Activated CD4-positive, alpha-beta T cell treated with anti-CD3 and anti-CD28 coated beads for 36 hours (primary cell): ENCODE results near the gene AHSA1. TPM values are rescaled to one million over a fixed set of nuclear protein-coding genes. Genes with fewer than 3 reads are reported as not detected.

ENCODE experiments used
- ATAC-seq: fragments of 200-7000 bp; cut with Tn5 transposase; one replicate; pipeline ENCODE4 v1.10.0; 2021; ENCODE audit warnings: mild to moderate bottlenecking, moderate library complexity
- CTCF ChIA-PET: fragments of 350-600 bp; sonication (Branson Sonifier 250); formaldehyde crosslinking; loops from one replicate; lab custom pipeline; 2021; ENCODE audit warnings: antibody characterized with exemption; lab: Charles Lee
- POLR2A ChIA-PET: fragments of 350-600 bp; sonication (Branson Sonifier 250); formaldehyde crosslinking; loops from one replicate; lab custom pipeline; 2021; ENCODE audit warnings: antibody characterized with exemption, inconsistent platforms; lab: Charles Lee
- DNase-seq: peaks from one replicate; pipeline ENCODE4 v3.0.0-alpha.2; 2020
- H3K27ac Mint-ChIP-seq: one replicate; pipeline ENCODE4 v1.8.0; 2021; ENCODE audit warnings: mixed read lengths
- H3K27me3 Mint-ChIP-seq: one replicate; pipeline ENCODE4 v1.8.0; 2021; ENCODE audit warnings: mixed read lengths
- H3K36me3 Mint-ChIP-seq: one replicate; pipeline ENCODE4 v1.8.0; 2021; ENCODE audit warnings: low read depth, mixed read lengths
- H3K4me1 Mint-ChIP-seq: one replicate; pipeline ENCODE4 v1.8.0; 2021; ENCODE audit warnings: mixed read lengths
- H3K4me3 Mint-ChIP-seq: one replicate; pipeline ENCODE4 v1.8.0; 2021; ENCODE audit warnings: mild to moderate bottlenecking, moderate library complexity, mixed read lengths
- H3K9me3 Mint-ChIP-seq: one replicate; pipeline ENCODE4 v1.8.0; 2021; ENCODE audit warnings: low read depth, mixed read lengths
- intact Hi-C, 2 experiments: fragments of 100-400 bp; cut with DNase I in 1 of 2; cut with micrococcal nuclease in 1 of 2; formaldehyde crosslinking; loops; one replicate each; pipeline versions ENCODE4 v1.14.2 to v1.15.1; 2022 to 2024; cut with DNase I, micrococcal nuclease
- total RNA-seq, 2 experiments: library from RNA; stranded (reverse); gene quantifications; one replicate each; pipeline ENCODE4 v1.2.3, GENCODE V29; 2021

Gene AHSA1
- total RNA-seq, 2 experiments from 2014 or later, result 318 to 348 TPM

DNA sequence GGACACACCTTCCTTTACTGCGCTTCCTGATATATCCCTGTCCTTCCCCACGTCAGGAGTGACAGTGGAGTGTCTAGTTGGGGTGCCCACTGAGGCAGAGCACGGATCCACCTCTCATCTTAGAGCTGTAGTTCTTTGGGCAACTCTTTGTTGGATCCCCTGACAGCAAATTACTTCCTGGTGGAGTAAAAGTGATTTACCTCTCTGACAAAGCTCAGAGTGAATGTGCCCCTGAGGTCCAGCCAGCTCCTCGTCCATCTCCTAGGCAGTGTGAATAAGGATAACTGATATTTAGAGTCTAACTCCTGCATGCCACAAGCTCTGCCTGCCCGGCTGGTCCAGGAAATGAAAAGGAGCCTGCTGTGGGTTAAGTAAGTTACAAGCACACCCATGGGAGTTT, 16.0 kb downstream of the AHSA1 start:
- no peak for ATAC-seq
- Mint-ChIP-seq H3K27me3 (no peaks in the 10 kb centered on the region), H3K4me3 (no peak overlapping the region), H3K27ac (no peak overlapping the region), H3K9me3 (no peaks in the 10 kb centered on the region), H3K36me3 (peaks cover 7% of the 10 kb centered on the region), H3K4me1 (no peaks in the 10 kb centered on the region)
- POLR2A ChIA-PET, result no interaction called here
- DNase-seq, result no peak
- CTCF ChIA-PET, result interaction anchor here (2.5 kb wide), 1 partner anchor 15 kb away, joined by 9 read pairs; no protein-coding TSS in a partner anchor
- intact Hi-C loops, result no loop called here

DNA sequence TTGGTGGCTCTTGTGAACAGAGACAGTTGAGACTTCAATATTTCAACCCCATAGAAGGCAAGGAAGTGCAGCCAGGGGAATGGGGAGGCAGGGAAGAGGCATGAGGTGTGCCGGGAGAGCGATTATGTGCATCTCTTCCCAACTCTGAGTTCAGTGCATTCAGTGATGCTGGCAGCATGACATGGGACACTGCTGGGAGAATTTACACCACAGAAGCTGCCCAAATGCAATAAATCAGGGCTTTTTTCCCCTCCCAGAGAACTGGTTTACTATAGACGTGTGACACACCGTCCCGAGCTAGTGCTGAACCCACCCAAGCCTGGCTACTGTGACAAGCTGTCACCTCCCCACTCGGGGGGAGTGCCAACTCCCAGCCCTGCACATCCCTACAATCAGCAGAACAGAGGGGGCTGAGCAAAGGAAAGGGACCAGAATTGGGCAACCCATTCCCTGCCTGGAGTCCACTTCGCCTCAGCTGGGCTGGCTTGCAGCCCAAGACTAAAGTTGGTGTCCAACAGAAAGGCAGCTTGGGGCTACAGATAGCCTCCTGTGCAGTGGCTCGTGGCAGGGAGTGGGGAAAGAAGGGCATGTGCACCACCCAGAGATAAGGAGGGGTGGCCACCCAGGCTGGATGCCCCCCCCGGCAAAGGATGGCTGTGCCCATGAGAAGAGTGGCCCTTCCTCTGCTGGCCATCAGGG, 16.7 kb downstream of the AHSA1 start:
- Mint-ChIP-seq H3K36me3 (peaks cover 2% of the 10 kb centered on the region), H3K9me3 (no peaks in the 10 kb centered on the region), H3K27ac (no peak overlapping the region), H3K4me1 (no peaks in the 10 kb centered on the region), H3K4me3 (no peak overlapping the region), H3K27me3 (no peaks in the 10 kb centered on the region)
- POLR2A ChIA-PET, result no interaction called here
- CTCF ChIA-PET, result interaction anchor here (2.5 kb wide), 1 partner anchor 15 kb away, joined by 9 read pairs; no protein-coding TSS in a partner anchor
- no peak for DNase-seq
- no peak for ATAC-seq
- intact Hi-C loops, result no loop called here

DNA sequence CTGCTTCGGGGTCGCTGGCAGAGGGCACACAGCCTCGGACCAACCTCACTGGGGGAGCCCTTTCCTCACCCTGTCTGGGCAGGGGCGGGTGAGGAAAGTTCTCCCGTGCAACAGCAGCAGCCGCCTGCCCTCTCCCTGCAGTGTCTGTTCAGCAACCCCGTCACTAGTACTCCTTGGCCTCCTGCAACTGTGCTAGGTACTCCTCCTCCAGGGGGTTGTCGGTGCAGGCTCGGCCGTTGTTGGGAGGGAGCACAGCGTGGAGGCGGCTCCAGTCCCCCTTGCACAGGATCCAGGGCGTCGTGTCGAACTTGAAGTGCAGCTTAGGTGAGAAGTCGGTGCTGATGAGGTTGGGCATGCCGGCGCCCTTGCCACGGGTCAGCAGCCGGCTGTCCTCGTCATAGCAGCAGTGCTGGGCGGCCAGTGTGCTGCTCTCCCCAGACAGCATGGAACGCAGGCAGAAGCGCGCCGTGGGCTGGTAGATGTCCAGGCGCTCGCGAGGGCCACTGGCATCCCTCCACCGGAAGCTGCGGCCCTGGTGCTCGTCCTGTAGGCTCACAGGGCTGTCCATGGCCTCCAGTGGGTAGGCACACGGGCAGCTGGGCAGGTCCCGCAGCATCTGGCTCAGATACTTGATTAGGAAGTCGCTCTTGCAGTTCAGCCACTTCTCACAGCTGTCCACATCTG, 17.7 kb downstream of the AHSA1 start:
- Mint-ChIP-seq H3K4me1 (no peaks in the 10 kb centered on the region), H3K9me3 (no peaks in the 10 kb centered on the region), H3K4me3 (no peak overlapping the region), H3K27ac (no peak overlapping the region), H3K27me3 (no peaks in the 10 kb centered on the region), H3K36me3 (no peaks in the 10 kb centered on the region)
- POLR2A ChIA-PET, result no interaction called here
- DNase-seq (no peak), ATAC-seq (no peak)
- CTCF ChIA-PET, result interaction anchor here (0.6 to 2.5 kb wide), 2 partner anchors 16 to 18 kb away, joined by 4 to 9 read pairs; partner anchors contain the start of gene VIPAS39
- intact Hi-C loops, result no loop called here

DNA sequence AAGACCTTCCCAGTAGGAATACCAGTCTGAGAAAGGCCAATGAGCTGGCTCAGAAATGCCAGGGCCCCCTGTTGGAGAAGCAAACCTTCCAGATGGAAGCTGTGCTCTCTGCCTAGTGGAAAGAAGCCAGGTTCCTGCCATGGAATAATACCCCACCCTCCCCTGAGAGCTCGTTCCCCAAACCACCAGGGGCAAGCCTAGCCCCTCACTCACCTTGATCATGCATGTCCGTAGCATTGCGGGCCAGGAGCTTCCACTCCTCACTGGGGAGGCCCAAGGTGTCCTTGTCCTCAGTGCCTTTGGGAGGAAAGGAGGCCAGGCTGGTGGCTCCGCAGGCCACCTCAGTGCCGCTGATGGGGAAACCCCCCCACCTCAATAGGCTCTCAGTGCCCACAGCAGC, 20.1 kb downstream of the AHSA1 start:
- intact Hi-C loops, result no loop called here
- CTCF ChIA-PET, result no interaction called here
- ATAC-seq (no peak), DNase-seq (no peak)
- POLR2A ChIA-PET, result interaction anchor here (0.6 kb wide), 1 partner anchor 14 kb away, joined by 9 read pairs; no protein-coding TSS in a partner anchor
- Mint-ChIP-seq H3K4me3 (no peak overlapping the region), H3K27me3 (no peaks in the 10 kb centered on the region), H3K36me3 (no peaks in the 10 kb centered on the region), H3K4me1 (no peaks in the 10 kb centered on the region), H3K9me3 (no peaks in the 10 kb centered on the region), H3K27ac (no peak overlapping the region)

DNA sequence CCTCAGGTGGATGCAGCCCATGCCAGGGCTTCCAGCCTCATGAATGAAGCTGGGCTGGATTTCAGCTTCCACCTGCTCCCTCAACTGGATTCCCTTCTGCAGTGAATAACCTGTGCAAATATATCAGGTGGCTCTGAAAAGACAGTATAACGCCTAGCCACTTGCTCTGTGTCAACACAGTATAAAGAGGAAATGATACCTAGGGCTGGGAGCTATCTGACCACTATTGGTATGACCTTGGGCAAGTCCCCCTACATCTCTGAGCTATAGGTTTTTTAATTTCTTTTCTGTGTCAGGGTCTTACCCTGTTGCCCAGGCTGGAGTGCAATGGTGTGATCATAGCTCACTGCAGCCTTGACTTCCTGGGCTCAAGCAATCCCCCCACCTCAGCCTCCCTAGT, 20.9 kb downstream of the AHSA1 start:
- Mint-ChIP-seq H3K27ac (no peak overlapping the region), H3K4me3 (no peak overlapping the region), H3K9me3 (no peaks in the 10 kb centered on the region), H3K36me3 (no peaks in the 10 kb centered on the region), H3K27me3 (no peaks in the 10 kb centered on the region), H3K4me1 (no peaks in the 10 kb centered on the region)
- ChIA-PET POLR2A (no interaction called here), CTCF (no interaction called here)
- DNase-seq (no peak), ATAC-seq (no peak)
- intact Hi-C loops, result no loop called here

DNA sequence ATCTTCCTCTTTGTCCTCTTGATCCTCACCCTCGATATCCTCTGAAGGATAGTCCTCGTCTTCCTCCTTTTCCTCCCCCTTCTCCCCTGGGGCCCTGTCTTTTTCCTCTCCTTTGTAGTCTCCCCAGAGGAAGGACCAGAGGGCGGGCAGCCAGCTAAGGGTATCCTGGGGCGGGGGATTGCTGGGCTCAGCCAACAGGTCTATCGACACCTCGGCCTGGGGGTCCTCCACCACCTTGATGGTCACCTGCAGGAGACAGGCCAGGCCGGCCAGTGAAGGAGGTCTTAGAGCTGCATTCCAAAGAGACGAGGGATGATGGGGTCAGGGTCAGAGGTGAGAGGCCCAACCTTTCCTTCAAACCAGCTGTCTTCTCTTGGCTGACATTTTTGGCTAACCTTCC, 24.5 kb downstream of the AHSA1 start:
- H3K27me3 Mint-ChIP-seq, result no peaks in the 10 kb centered on the region
- no peak overlapping the region for H3K4me3 Mint-ChIP-seq
- intact Hi-C loops, result no loop called here
- DNase-seq (no peak), ATAC-seq (no peak)
- CTCF ChIA-PET, result no interaction called here
- H3K36me3 Mint-ChIP-seq, result no peaks in the 10 kb centered on the region
- POLR2A ChIA-PET, result interaction anchor here (1.0 kb wide), 1 partner anchor 16 kb away, joined by 3 read pairs; the partner anchor contains the start of gene ISM2
- no peaks in the 10 kb centered on the region for H3K9me3 Mint-ChIP-seq
- no peak overlapping the region for H3K27ac Mint-ChIP-seq
- no peaks in the 10 kb centered on the region for H3K4me1 Mint-ChIP-seq

DNA sequence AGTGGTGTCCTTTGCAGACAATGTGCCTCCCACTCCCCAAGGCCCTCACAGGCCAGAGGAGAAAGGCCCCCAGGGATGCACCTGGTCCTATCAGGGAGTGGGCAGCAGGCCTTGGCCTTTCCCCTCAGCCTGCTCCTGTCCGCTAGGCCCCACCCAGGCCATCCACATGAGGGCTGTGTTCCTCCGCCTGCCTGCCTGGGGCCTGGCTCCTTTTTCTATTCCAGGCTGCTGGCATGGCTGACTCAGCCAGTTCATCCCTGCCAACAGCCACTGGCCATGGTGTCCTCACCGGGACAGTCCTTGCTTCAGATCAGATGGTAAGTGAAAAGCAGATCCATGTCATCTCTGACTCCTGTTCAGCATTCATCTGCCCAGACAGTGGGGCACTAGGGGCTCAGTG, 27.4 kb downstream of the AHSA1 start:
- no peak for DNase-seq
- Mint-ChIP-seq H3K27ac (no peak overlapping the region), H3K4me3 (no peak overlapping the region), H3K36me3 (no peaks in the 10 kb centered on the region), H3K9me3 (no peaks in the 10 kb centered on the region), H3K27me3 (no peaks in the 10 kb centered on the region), H3K4me1 (no peaks in the 10 kb centered on the region)
- ChIA-PET POLR2A (no interaction called here), CTCF (no interaction called here)
- ATAC-seq, result no peak
- intact Hi-C loops, result no loop called here

DNA sequence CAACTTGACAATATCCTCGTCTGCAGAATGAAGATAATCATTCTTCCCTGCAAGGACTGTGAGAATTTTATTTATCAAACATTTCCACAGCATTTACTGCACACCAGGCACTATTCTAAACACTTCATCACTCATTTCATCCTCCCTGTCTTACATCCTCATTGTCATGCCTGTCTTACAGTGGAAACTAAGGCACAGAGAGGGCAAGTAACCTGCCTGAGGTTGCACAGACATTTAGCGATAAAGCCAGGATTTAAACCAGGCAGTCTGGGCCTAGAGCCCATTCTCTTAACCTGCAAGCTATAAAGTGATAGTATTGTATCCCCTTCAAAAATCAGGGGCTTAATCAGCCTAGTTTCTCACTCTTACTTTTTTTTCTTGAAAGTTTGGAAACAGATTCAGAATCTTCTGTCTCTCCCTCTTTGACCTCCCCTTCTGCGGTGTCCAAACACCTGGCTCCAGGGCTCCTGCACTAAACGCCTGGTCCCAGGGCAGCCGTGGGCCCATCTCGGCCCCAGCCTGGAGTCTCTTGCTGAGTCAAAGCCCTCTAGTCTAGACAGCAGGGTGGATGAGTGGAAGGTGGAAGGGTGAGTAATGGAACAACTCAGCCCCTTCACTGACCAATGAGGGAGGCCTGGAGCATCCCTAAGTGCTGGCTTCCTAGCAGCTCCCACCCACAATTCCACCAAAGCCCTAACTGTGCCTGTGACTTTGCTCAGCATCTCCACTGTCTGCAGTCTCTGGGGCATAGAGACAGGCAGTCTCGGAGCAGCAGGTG, 28.2 kb downstream of the AHSA1 start:
- Mint-ChIP-seq H3K36me3 (no peaks in the 10 kb centered on the region), H3K4me3 (no peak overlapping the region), H3K27ac (no peak overlapping the region), H3K4me1 (no peaks in the 10 kb centered on the region), H3K9me3 (no peaks in the 10 kb centered on the region), H3K27me3 (no peaks in the 10 kb centered on the region)
- DNase-seq, result no peak
- intact Hi-C loops, result no loop called here
- no peak for ATAC-seq
- POLR2A ChIA-PET, result interaction anchor here (0.6 kb wide), 1 partner anchor 310 kb away, joined by 4 read pairs; no protein-coding TSS in a partner anchor
- CTCF ChIA-PET, result interaction anchor here (0.7 kb wide), 1 partner anchor 88 kb away, joined by 3 read pairs; no protein-coding TSS in a partner anchor

DNA sequence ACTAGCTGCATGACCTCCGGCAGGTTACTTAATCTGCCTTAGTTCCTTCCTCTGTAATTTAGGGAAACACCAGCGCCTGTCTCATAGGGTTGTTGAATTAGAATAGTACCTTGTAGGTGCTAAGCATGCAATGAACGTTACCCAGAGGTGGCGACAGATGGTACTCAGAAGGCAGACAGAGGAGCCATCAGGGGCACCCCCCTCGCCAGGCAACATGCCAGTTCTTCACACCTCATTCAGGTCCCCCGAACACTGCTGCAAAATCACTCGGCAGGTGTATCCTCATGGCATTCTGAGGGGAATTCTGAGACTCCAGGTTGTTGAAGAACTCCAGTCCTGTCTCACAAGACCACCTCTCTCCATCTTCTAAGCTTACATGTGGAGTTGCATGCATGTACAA, 30.7 kb downstream of the AHSA1 start:
- H3K27ac Mint-ChIP-seq, result no peak overlapping the region
- H3K27me3 Mint-ChIP-seq, result no peaks in the 10 kb centered on the region
- no peaks in the 10 kb centered on the region for H3K36me3 Mint-ChIP-seq
- intact Hi-C loops, result no loop called here
- no peak for ATAC-seq
- POLR2A ChIA-PET, result interaction anchor here (0.5 kb wide), 1 partner anchor 337 kb away, joined by 5 read pairs; no protein-coding TSS in a partner anchor
- no peaks in the 10 kb centered on the region for H3K9me3 Mint-ChIP-seq
- DNase-seq, result no peak
- CTCF ChIA-PET, result no interaction called here
- no peak overlapping the region for H3K4me3 Mint-ChIP-seq
- H3K4me1 Mint-ChIP-seq, result no peaks in the 10 kb centered on the region

DNA sequence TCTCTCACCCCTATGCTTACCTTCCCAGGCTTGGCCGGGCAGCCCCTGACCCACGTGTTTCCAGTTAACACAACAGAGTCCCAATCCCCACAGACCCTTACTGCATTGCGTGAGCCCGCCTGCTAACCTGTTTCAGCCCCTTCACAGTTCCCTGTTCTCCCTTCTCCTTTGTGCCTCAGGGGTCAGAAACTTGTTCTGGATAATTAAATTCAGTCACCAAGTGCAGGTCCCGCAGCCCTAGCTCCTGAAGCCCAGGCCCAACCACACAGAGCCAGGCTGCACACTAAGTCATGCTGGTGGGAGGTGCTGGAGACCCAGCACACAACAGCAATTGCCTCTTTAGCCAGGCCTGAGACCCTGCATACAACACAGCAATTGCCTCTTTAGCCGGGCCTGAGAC, 31.1 kb downstream of the AHSA1 start:
- Mint-ChIP-seq H3K4me1 (no peaks in the 10 kb centered on the region), H3K36me3 (no peaks in the 10 kb centered on the region), H3K27me3 (no peaks in the 10 kb centered on the region), H3K27ac (no peak overlapping the region), H3K9me3 (no peaks in the 10 kb centered on the region), H3K4me3 (no peak overlapping the region)
- ChIA-PET CTCF (interaction anchor here (0.6 kb wide), 1 partner anchor 568 kb away, joined by 3 read pairs; no protein-coding TSS in a partner anchor), POLR2A (no interaction called here)
- DNase-seq (no peak), ATAC-seq (no peak)
- intact Hi-C loops, result no loop called here

DNA sequence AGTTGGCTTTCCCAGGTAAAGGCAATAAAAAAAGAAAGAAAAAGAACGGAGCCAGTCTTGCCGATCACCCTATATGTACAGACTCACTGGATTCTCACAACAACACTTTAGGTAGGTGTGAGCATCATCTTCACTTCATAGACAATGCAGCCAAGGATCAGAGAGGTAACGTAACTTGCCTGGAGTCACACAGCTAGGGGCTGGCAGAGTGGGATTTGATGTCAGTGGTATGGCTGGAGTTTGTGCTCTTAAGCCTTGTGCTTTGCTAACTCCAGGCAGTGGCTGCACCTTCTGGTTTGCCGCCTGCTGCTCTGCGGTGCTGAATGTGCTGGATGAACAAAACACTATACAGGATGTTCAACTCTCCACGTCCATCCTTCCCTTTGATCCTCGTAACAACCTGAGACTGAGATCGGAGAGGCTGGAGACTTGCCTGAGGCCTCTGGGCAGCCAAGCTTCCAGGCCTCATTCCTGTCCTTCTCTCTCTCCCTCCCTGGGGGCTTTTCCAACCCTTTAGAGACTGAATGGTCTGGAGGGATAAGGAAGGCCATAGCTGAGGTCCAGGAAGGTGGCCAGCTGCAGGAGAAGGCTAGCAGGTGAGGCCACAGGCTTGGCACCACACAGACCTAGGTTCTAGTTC, 32.6 kb downstream of the AHSA1 start:
- ATAC-seq (no peak), DNase-seq (no peak)
- H3K4me1 Mint-ChIP-seq, result no peaks in the 10 kb centered on the region
- CTCF ChIA-PET, result no interaction called here
- H3K36me3 Mint-ChIP-seq, result no peaks in the 10 kb centered on the region
- POLR2A ChIA-PET, result no interaction called here
- intact Hi-C loops, result no loop called here
- no peak overlapping the region for H3K4me3 Mint-ChIP-seq
- H3K9me3 Mint-ChIP-seq, result no peaks in the 10 kb centered on the region
- H3K27me3 Mint-ChIP-seq, result no peaks in the 10 kb centered on the region
- H3K27ac Mint-ChIP-seq, result no peak overlapping the region
